ENCODE results near the gene SDHB.

SDHB gene

GRCh38 chr1:17053685-17054410, at the start of gene SDHB:
Gene SDHB, minus strand, starts transcription at chr1:17054032. Its CDS starts 13 bp downstream, at chr1:17054019.
- peak; percentile 97 for DNase-seq (ENCODE audit: low read depth)

- DNase-seq (ENCODE audit: low read depth) = no peak
These were observed 48.4 kb upstream of the SDHB start for GRCh38 chr1:17102232-17102631.

- DNase-seq (ENCODE audit: low read depth) = no peak
These were observed 47.4 kb upstream of the SDHB start for GRCh38 chr1:17101261-17101660.

- DNase-seq (ENCODE audit: low read depth) = no peak
These were observed 45.9 kb upstream of the SDHB start for GRCh38 chr1:17099616-17100340.

- DNase-seq (ENCODE audit: low read depth) = no peak
These were observed 44.9 kb upstream of the SDHB start for GRCh38 chr1:17098446-17099317.

GRCh38 chr1:17097787-17098186, 44.0 kb upstream of the SDHB start:
- DNase-seq (ENCODE audit: low read depth) = no peak

GRCh38 chr1:17097147-17097546, 43.3 kb upstream of the SDHB start:
- no peak for DNase-seq (ENCODE audit: low read depth)

- DNase-seq (ENCODE audit: low read depth) = no peak
These were observed 42.8 kb upstream of the SDHB start for GRCh38 chr1:17096584-17096983.

- DNase-seq (ENCODE audit: low read depth) = no peak
These were observed 41.3 kb upstream of the SDHB start for GRCh38 chr1:17095141-17095540.

- DNase-seq (ENCODE audit: low read depth) = no peak
These were observed 40.8 kb upstream of the SDHB start for GRCh38 chr1:17094664-17095063.

GRCh38 chr1:17093822-17094393, 40.1 kb upstream of the SDHB start:
- DNase-seq (ENCODE audit: low read depth) = no peak

GRCh38 chr1:17091252-17091651, 37.4 kb upstream of the SDHB start:
- no peak for DNase-seq (ENCODE audit: low read depth)

GRCh38 chr1:17089506-17089905, 35.7 kb upstream of the SDHB start:
- no peak for DNase-seq (ENCODE audit: low read depth)

GRCh38 chr1:17086751-17087150, 32.9 kb upstream of the SDHB start:
- DNase-seq (ENCODE audit: low read depth) = no peak

GRCh38 chr1:17084787-17085186, 31.0 kb upstream of the SDHB start:
- no peak for DNase-seq (ENCODE audit: low read depth)

- no peak for DNase-seq (ENCODE audit: low read depth)
These were observed 28.9 kb upstream of the SDHB start for GRCh38 chr1:17082761-17083160.

- DNase-seq (ENCODE audit: low read depth) = no peak
These were observed 27.6 kb upstream of the SDHB start for GRCh38 chr1:17081439-17081838.

GRCh38 chr1:17080880-17081279, 27.0 kb upstream of the SDHB start:
- DNase-seq (ENCODE audit: low read depth) = no peak

- no peak for DNase-seq (ENCODE audit: low read depth)
These were observed 26.4 kb upstream of the SDHB start for GRCh38 chr1:17080085-17080759.

- DNase-seq (ENCODE audit: low read depth) = no peak
These were observed 25.4 kb upstream of the SDHB start for GRCh38 chr1:17078991-17079868.
